IPS-20b (cell line): ENCODE measurements around the gene BCAR3.

Experiments
- H3K27ac ChIP-seq: one replicate; pipeline ENCODE4 v1.5.1; 2013; ENCODE audit warnings: low read length
- H3K27me3 ChIP-seq: 2 replicates; pipeline ENCODE4 v1.6.1; 2013; ENCODE audit warnings: mild to moderate bottlenecking, low read length, inconsistent platforms; ENCODE audit not compliant: insufficient read depth
- H3K36me3 ChIP-seq: 2 replicates; pipeline ENCODE4 v1.6.1; 2013; ENCODE audit warnings: low read depth, mild to moderate bottlenecking, inconsistent platforms, low read length, moderate library complexity; ENCODE audit not compliant: insufficient read depth
- H3K4me1 ChIP-seq: 2 replicates; pipeline ENCODE4 v1.6.1; 2013; ENCODE audit warnings: mild to moderate bottlenecking, control low read depth, inconsistent platforms, low read length, moderate library complexity; ENCODE audit not compliant: insufficient read depth
- H3K4me3 ChIP-seq: 2 replicates; pipeline ENCODE4 v1.5.1; 2013; ENCODE audit warnings: mild to moderate bottlenecking, low read length, inconsistent platforms
- H3K9ac ChIP-seq: 2 replicates; pipeline ENCODE4 v1.6.1; 2013; ENCODE audit warnings: low read depth, mild to moderate bottlenecking, inconsistent platforms, low read length, moderate library complexity
- H3K9me3 ChIP-seq: 2 replicates; pipeline ENCODE4 v1.6.1; 2013; ENCODE audit warnings: mild to moderate bottlenecking, low read depth, low read length, inconsistent platforms; ENCODE audit not compliant: insufficient read depth

Gene BCAR3

GRCh38 chr1:93681101-93681988 is at the start of gene BCAR3:
TSS of gene BCAR3 (minus strand) at chr1:93681837. CDS start at chr1:93674930, 6,907 bp downstream.
- Histone ChIP-seq H3K4me1 (peaks cover 7% of the 10 kb centered on the region; the same call in 1 of the 2 replicates), H3K27ac (no peak within 1 kb of the TSS), H3K9me3 (no peaks in the 10 kb centered on the region), H3K27me3 (peaks cover 41% of the 10 kb centered on the region), H3K36me3 (no peaks in the 10 kb centered on the region), H3K9ac (peak within 1 kb of the TSS; percentile 68), H3K4me3 (peak within 1 kb of the TSS; percentile 79)

- H3K4me1 ChIP-seq = peaks cover 3% of the 10 kb centered on the region; the same call in 1 of the 2 replicates
- H3K27ac ChIP-seq = no peak overlapping the region
- H3K27me3 ChIP-seq = no peaks in the 10 kb centered on the region
- H3K9ac ChIP-seq = no peak overlapping the region
- no peaks in the 10 kb centered on the region for H3K36me3 ChIP-seq
- H3K4me3 ChIP-seq = no peak overlapping the region
- no peaks in the 10 kb centered on the region for H3K9me3 ChIP-seq
Measured at GRCh38 chr1:93730621-93731020, 49.0 kb upstream of the BCAR3 start.

- Histone ChIP-seq H3K36me3 (no peaks in the 10 kb centered on the region), H3K9me3 (no peaks in the 10 kb centered on the region), H3K9ac (no peak overlapping the region), H3K27ac (no peak overlapping the region), H3K27me3 (no peaks in the 10 kb centered on the region), H3K4me3 (no peak overlapping the region), H3K4me1 (peaks cover 3% of the 10 kb centered on the region; the same call in 1 of the 2 replicates)
Measured at GRCh38 chr1:93729906-93730305, 48.3 kb upstream of the BCAR3 start.

- H3K27ac ChIP-seq = no peak overlapping the region
- H3K36me3 ChIP-seq = no peaks in the 10 kb centered on the region
- H3K9ac ChIP-seq = no peak overlapping the region
- no peak overlapping the region for H3K4me3 ChIP-seq
- H3K4me1 ChIP-seq = peaks cover 3% of the 10 kb centered on the region; the same call in 1 of the 2 replicates
- H3K9me3 ChIP-seq = no peaks in the 10 kb centered on the region
- no peaks in the 10 kb centered on the region for H3K27me3 ChIP-seq
Measured at GRCh38 chr1:93729502-93729901, 47.9 kb upstream of the BCAR3 start.

GRCh38 chr1:93728480-93729131 is 47.0 kb upstream of the BCAR3 start:
- Histone ChIP-seq H3K36me3 (no peaks in the 10 kb centered on the region), H3K4me3 (no peak overlapping the region), H3K27me3 (no peaks in the 10 kb centered on the region), H3K9ac (no peak overlapping the region), H3K27ac (no peak overlapping the region), H3K4me1 (peaks cover 1% of the 10 kb centered on the region; the same call in 1 of the 2 replicates), H3K9me3 (no peaks in the 10 kb centered on the region)

- Histone ChIP-seq H3K27ac (no peak overlapping the region), H3K36me3 (no peaks in the 10 kb centered on the region), H3K4me1 (peaks cover 10% of the 10 kb centered on the region), H3K4me3 (no peak overlapping the region), H3K27me3 (no peaks in the 10 kb centered on the region), H3K9me3 (no peaks in the 10 kb centered on the region), H3K9ac (no peak overlapping the region)
Measured at GRCh38 chr1:93723733-93724270, 42.2 kb upstream of the BCAR3 start.

GRCh38 chr1:93723110-93723509 is 41.5 kb upstream of the BCAR3 start:
- H3K36me3 ChIP-seq = no peaks in the 10 kb centered on the region
- no peaks in the 10 kb centered on the region for H3K27me3 ChIP-seq
- no peak overlapping the region for H3K4me3 ChIP-seq
- no peak overlapping the region for H3K27ac ChIP-seq
- 0 out of 2 replicates have a peak overlapping the region, but pooled peaks have one; percentile 6 for H3K9ac ChIP-seq
- peaks cover 10% of the 10 kb centered on the region for H3K4me1 ChIP-seq
- no peaks in the 10 kb centered on the region for H3K9me3 ChIP-seq

- Histone ChIP-seq H3K9me3 (no peaks in the 10 kb centered on the region), H3K4me3 (no peak overlapping the region), H3K9ac (no peak overlapping the region; the same call in 1 of the 2 replicates), H3K4me1 (peaks cover 10% of the 10 kb centered on the region), H3K36me3 (no peaks in the 10 kb centered on the region), H3K27me3 (no peaks in the 10 kb centered on the region), H3K27ac (no peak overlapping the region)
Measured at GRCh38 chr1:93722081-93723031, 40.7 kb upstream of the BCAR3 start.

GRCh38 chr1:93720956-93721626 is 39.5 kb upstream of the BCAR3 start:
- H3K9ac ChIP-seq = no peak overlapping the region
- no peaks in the 10 kb centered on the region for H3K36me3 ChIP-seq
- H3K9me3 ChIP-seq = no peaks in the 10 kb centered on the region
- H3K27ac ChIP-seq = no peak overlapping the region
- no peak overlapping the region for H3K4me3 ChIP-seq
- H3K4me1 ChIP-seq = peaks cover 10% of the 10 kb centered on the region
- H3K27me3 ChIP-seq = no peaks in the 10 kb centered on the region

- Histone ChIP-seq H3K9ac (no peak overlapping the region), H3K4me3 (no peak overlapping the region), H3K9me3 (no peaks in the 10 kb centered on the region), H3K36me3 (no peaks in the 10 kb centered on the region), H3K27me3 (no peaks in the 10 kb centered on the region), H3K27ac (no peak overlapping the region), H3K4me1 (peaks cover 3% of the 10 kb centered on the region; the same call in 1 of the 2 replicates)
Measured at GRCh38 chr1:93717640-93718039, 36.0 kb upstream of the BCAR3 start.
